ENCODE results near the gene HCFC2. TPM values are rescaled to one million over a fixed set of nuclear protein-coding genes. Genes with fewer than 3 reads are reported as not detected.

The HCFC2 gene
- total and polyA plus RNA-seq, 8 donors: 16.7 to 26.8 (median 25.2) TPM

- Histone ChIP-seq H3K36me3 (no peaks in the 10 kb centered on the region), H3K4me1 (peaks cover 0 to 2% of the 10 kb centered on the region in 2 donors), H3K27me3 (peaks cover 0 to 28% of the 10 kb centered on the region in 2 donors), H3K4me3 (no peak overlapping the region), H3K9me3 (no peaks in the 10 kb centered on the region), H3K27ac (no peak overlapping the region)
- DNase-seq (no peak), ATAC-seq (no peak)
- intact Hi-C loops (cut with DNase I): no loop called here
- TF ChIP-seq, protein P1, sequence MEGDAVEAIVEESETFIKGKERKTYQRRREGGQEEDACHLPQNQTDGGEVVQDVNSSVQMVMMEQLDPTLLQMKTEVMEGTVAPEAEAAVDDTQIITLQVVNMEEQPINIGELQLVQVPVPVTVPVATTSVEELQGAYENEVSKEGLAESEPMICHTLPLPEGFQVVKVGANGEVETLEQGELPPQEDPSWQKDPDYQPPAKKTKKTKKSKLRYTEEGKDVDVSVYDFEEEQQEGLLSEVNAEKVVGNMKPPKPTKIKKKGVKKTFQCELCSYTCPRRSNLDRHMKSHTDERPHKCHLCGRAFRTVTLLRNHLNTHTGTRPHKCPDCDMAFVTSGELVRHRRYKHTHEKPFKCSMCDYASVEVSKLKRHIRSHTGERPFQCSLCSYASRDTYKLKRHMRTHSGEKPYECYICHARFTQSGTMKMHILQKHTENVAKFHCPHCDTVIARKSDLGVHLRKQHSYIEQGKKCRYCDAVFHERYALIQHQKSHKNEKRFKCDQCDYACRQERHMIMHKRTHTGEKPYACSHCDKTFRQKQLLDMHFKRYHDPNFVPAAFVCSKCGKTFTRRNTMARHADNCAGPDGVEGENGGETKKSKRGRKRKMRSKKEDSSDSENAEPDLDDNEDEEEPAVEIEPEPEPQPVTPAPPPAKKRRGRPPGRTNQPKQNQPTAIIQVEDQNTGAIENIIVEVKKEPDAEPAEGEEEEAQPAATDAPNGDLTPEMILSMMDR (IDR thresholded peaks at IDR 0.05): no peak
Measured at GRCh38 chr12:104046306-104046705, 18.0 kb upstream of the HCFC2 start.

GRCh38 chr12:104048162-104048561, 16.2 kb upstream of the HCFC2 start:
- ATAC-seq: no peak
- H3K9me3 ChIP-seq: no peaks in the 10 kb centered on the region

DNA sequence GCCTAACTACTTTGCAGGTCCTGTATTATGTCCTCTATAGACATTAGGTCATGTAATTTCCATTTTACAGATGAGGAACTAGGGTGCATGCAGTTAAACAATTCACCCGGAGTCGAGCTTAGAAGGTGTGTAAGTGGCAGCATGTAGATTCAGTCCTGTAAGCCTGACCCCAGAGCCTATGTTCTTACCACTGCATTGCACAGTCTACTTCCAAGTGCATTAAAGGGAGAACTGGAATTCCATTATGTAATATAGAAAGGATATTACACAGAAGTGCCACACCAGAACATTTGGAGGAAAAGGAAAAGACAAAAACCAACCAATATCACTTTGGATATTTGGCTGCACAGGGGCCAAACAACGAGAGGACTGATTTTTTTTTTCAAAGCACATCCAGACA, 15.5 kb upstream of the HCFC2 start:
- H3K4me3 ChIP-seq: peak overlapping the region in 1 of 2 donors; percentile 24
- TF ChIP-seq, protein P1 (IDR thresholded peaks at IDR 0.05): no peak
- no peaks in the 10 kb centered on the region for H3K9me3 ChIP-seq
- H3K4me1 ChIP-seq: peaks cover 0 to 2% of the 10 kb centered on the region in 2 donors
- DNase-seq: no peak
- intact Hi-C loops (cut with DNase I): no loop called here
- no peak for ATAC-seq
- peak overlapping the region in 1 of 2 donors; percentile 65 for H3K27ac ChIP-seq
- H3K36me3 ChIP-seq: no peaks in the 10 kb centered on the region
- H3K27me3 ChIP-seq: peaks cover 4 to 28% of the 10 kb centered on the region in 2 donors

More at GRCh38 chr12:104048162-104048561, 16.2 kb upstream of the HCFC2 start:
- TF ChIP-seq, protein P1 (IDR thresholded peaks at IDR 0.05): no peak
- H3K4me1 ChIP-seq: peaks cover 0 to 2% of the 10 kb centered on the region in 2 donors
- peaks cover 4 to 28% of the 10 kb centered on the region in 2 donors for H3K27me3 ChIP-seq
- DNase-seq: no peak
- intact Hi-C loops (cut with DNase I): no loop called here
- no peaks in the 10 kb centered on the region for H3K36me3 ChIP-seq
- no peak overlapping the region for H3K27ac ChIP-seq
- H3K4me3 ChIP-seq: no peak overlapping the region

GRCh38 chr12:104049278-104049902, 14.9 kb upstream of the HCFC2 start:
- Histone ChIP-seq H3K27me3 (peaks cover 4 to 28% of the 10 kb centered on the region in 2 donors), H3K4me1 (peaks cover 0 to 2% of the 10 kb centered on the region in 2 donors), H3K27ac (peak overlapping the region in 1 of 2 donors; percentile 65), H3K4me3 (peak overlapping the region; percentile 10 to 24), H3K36me3 (no peaks in the 10 kb centered on the region), H3K9me3 (no peaks in the 10 kb centered on the region)
- TF ChIP-seq, protein P1 (IDR thresholded peaks at IDR 0.05): no peak
- intact Hi-C loops (cut with DNase I): no loop called here
- ATAC-seq (peak; percentile 29), DNase-seq (peak in 1 of 4 donors; percentile 31)

GRCh38 chr12:104049903-104050356, 14.4 kb upstream of the HCFC2 start, which contains the start of gene GLT8D2:
Gene GLT8D2, minus strand, starts transcription at chr12:104050187. Its CDS starts 30,539 bp downstream, at chr12:104019648.
- Histone ChIP-seq H3K27me3 (peaks cover 4 to 28% of the 10 kb centered on the region in 2 donors), H3K36me3 (no peaks in the 10 kb centered on the region), H3K9me3 (no peaks in the 10 kb centered on the region), H3K4me3 (peak within 1 kb of the TSS; percentile 10 to 24), H3K27ac (peak within 1 kb of the TSS in 1 of 2 donors; percentile 65), H3K4me1 (peaks cover 0 to 2% of the 10 kb centered on the region in 2 donors)
- DNase-seq (peak; percentile 51 to 83 (median 71)), ATAC-seq (peak; percentile 85)
- TF ChIP-seq, protein P1 (IDR thresholded peaks at IDR 0.05): no peak
- intact Hi-C loops (cut with DNase I): no loop called here
